ENCODE results near the gene CYP4B1.

The CYP4B1 gene

DNA sequence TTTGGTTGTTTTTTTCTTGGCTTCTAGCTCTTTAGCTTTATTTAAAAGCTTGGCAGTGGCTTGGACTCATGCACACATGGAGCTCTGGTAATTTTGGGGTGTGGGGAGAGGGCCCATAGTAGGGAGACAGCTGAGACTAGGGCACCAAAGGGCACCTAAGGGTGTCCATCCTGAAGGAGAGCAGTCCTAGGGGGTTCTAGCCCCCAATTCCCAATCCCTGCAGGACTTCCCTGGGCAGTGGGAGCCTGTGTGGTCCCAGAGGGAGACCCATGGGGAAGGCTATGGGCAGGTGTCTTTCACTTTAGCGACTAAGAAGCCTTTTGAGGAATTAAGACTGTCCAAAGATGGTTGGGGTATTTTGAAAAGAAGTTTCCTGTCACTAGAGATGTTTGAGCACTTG, 6.9 kb downstream of the CYP4B1 start:
- TF ChIP-seq, protein P1, sequence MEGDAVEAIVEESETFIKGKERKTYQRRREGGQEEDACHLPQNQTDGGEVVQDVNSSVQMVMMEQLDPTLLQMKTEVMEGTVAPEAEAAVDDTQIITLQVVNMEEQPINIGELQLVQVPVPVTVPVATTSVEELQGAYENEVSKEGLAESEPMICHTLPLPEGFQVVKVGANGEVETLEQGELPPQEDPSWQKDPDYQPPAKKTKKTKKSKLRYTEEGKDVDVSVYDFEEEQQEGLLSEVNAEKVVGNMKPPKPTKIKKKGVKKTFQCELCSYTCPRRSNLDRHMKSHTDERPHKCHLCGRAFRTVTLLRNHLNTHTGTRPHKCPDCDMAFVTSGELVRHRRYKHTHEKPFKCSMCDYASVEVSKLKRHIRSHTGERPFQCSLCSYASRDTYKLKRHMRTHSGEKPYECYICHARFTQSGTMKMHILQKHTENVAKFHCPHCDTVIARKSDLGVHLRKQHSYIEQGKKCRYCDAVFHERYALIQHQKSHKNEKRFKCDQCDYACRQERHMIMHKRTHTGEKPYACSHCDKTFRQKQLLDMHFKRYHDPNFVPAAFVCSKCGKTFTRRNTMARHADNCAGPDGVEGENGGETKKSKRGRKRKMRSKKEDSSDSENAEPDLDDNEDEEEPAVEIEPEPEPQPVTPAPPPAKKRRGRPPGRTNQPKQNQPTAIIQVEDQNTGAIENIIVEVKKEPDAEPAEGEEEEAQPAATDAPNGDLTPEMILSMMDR (IDR thresholded peaks at IDR 0.05), result no peak
- DNase-seq, result no peak
- no peaks in the 10 kb centered on the region for H3K4me1 Mint-ChIP-seq
- peaks cover 25% of the 10 kb centered on the region for H3K27me3 Mint-ChIP-seq (ENCODE audit: low read depth, poor library complexity)
- peaks cover 5% of the 10 kb centered on the region for H3K9me3 Mint-ChIP-seq
- H3K4me3 Mint-ChIP-seq, result no peak overlapping the region
- no peak overlapping the region for H3K27ac Mint-ChIP-seq
- H3K36me3 Mint-ChIP-seq (ENCODE audit: low read depth), result no peaks in the 10 kb centered on the region

DNA sequence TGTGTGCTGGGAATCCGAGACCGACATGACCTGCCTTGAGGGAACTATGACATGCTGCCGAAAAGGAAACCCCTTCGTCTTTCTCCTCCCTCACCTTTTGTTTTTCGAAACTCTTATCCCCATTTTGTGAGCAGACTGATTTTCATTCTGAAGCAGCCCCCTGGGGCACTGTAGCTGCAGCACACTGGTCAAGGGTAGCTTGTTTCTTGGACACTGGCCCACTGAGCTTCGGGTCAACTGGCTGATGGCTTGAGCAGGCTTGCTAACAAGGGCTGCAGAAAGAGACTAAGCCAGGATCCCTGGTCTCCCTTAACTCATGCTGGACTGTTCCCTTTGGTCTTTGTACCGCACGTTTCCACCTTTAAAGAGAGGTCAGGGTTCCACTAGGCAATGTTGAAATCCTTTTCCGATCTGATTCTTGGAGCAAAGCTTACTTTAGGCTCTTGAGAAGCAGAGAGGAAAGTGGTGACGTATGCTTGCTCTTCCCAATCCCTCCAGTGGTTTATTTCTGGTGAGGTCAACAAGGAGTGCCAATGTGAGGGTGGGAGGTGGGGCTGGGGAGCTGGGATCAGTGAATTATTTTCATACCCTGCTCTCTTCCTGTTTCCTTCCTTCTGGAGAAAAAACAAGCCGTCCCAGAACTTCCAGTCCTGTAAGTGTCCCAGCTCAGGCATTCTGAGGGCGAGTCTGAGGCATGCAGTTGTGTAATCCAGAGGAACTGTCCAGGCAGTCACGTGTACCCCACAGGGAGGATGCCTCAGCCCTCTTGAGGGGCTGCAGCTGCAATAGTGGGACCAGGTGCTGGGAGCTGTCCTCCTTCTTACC, 7.6 kb downstream of the CYP4B1 start:
- peaks cover 25% of the 10 kb centered on the region for H3K27me3 Mint-ChIP-seq (ENCODE audit: low read depth, poor library complexity)
- no peak overlapping the region for H3K27ac Mint-ChIP-seq
- H3K4me1 Mint-ChIP-seq, result no peaks in the 10 kb centered on the region
- TF ChIP-seq, protein P1 (IDR thresholded peaks at IDR 0.05), result no peak
- H3K9me3 Mint-ChIP-seq, result peaks cover 5% of the 10 kb centered on the region
- no peak for DNase-seq
- no peak overlapping the region for H3K4me3 Mint-ChIP-seq
- H3K36me3 Mint-ChIP-seq (ENCODE audit: low read depth), result no peaks in the 10 kb centered on the region

DNA sequence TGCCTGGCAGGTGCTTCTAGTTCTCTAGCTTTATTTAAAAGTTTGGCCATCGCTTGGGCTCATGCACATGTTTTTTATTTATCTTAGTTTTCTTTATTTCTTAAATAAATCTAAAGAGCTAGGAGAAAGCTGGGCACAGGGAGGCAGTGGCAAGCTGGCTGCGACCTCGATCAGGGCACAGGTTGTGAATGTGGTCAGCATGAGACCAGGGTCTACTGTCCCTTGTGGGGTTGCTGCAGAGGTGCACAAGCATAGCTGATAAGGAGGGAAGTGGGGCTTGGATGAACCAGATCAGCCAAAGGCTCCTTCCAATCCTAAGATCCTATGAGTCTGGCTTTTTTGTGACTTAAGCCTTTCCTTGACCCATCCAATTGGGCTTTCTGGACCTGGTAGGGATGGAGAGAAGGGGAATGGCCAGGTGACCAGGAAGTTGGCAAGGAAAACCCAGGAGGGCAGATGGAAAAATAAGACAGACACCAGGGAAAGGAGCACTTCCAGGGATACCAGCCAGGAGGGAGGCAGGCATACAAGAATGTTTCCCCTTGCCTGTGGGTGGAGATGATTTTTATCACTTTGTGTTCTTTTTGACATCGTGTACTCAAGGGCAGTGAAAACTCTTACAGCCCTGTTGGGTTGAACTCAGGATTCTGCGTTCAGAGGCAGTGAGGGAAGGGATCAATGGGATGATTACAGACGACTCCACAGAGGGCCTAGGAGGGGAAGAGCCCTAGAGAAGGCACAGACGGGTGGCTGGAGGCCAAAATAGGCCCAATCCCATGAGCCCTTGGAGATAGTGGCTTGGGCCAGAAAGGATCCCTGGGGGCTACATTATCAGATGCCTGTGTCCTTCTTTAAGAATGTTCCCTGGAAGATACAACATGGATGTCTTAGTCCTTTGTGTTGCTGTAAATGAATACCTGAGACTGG, 8.5 kb downstream of the CYP4B1 start:
- Mint-ChIP-seq H3K27ac (no peak overlapping the region), H3K36me3 (ENCODE audit: low read depth) (no peaks in the 10 kb centered on the region), H3K27me3 (ENCODE audit: low read depth, poor library complexity) (peaks cover 25% of the 10 kb centered on the region), H3K9me3 (peaks cover 5% of the 10 kb centered on the region), H3K4me3 (no peak overlapping the region), H3K4me1 (no peaks in the 10 kb centered on the region)
- DNase-seq, result no peak
- TF ChIP-seq, protein P1 (IDR thresholded peaks at IDR 0.05), result no peak

DNA sequence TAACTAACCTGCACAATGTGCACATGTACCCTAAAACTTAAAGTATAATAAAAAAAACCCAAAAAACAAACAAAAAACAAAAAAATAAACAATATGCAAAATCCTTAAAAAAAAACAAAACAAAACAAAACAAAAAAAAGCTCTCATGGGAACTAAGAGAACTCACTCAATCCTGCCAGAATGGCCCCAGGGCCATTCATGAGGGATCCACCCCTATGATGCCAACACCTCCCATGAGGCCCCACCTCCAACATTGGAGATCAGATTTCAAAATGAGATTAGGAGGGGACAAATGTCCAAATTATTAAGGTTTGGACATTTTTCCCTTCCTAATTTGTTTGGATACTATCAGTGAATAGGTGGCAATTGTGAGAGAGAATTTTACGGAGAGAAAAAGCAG, 10.2 kb downstream of the CYP4B1 start:
- Mint-ChIP-seq H3K27ac (no peak overlapping the region), H3K36me3 (ENCODE audit: low read depth) (no peaks in the 10 kb centered on the region), H3K4me1 (no peaks in the 10 kb centered on the region), H3K9me3 (peaks cover 5% of the 10 kb centered on the region), H3K4me3 (no peak overlapping the region), H3K27me3 (ENCODE audit: low read depth, poor library complexity) (peaks cover 27% of the 10 kb centered on the region)
- TF ChIP-seq, protein P1 (IDR thresholded peaks at IDR 0.05), result no peak
- no peak for DNase-seq

DNA sequence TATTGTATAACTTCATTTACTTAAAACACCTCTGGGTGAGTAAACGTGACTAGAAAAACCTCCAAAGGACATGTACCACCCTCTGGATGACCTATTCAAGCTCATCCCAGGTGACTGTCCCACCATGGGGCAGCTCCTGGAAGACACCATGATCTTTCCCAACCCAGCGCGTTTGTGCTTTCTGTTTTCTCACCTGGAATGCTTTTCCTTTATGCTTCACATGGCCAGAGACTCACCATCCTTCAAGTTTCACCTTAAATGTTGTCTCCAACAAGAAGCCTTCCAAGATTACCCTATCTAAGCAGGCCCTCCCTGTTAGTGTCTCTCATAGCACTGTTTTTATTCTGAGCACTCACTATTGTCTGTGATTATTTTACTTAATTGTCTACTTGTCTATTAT, 11.1 kb downstream of the CYP4B1 start:
- no peak for DNase-seq
- Mint-ChIP-seq H3K4me3 (no peak overlapping the region), H3K36me3 (ENCODE audit: low read depth) (no peaks in the 10 kb centered on the region), H3K27ac (no peak overlapping the region), H3K4me1 (no peaks in the 10 kb centered on the region), H3K9me3 (peaks cover 5% of the 10 kb centered on the region), H3K27me3 (ENCODE audit: low read depth, poor library complexity) (peaks cover 27% of the 10 kb centered on the region)
- TF ChIP-seq, protein P1 (IDR thresholded peaks at IDR 0.05), result no peak

All from nephron progenitor cell (in vitro differentiated cells).